Measurements from ENCODE around the gene PRKCE.
"Not testable (repeated sequence)": the region's sequence is repeated elsewhere in the genome, so short reads cannot be mapped to it uniquely, and the experiment has no call there.

DNA sequence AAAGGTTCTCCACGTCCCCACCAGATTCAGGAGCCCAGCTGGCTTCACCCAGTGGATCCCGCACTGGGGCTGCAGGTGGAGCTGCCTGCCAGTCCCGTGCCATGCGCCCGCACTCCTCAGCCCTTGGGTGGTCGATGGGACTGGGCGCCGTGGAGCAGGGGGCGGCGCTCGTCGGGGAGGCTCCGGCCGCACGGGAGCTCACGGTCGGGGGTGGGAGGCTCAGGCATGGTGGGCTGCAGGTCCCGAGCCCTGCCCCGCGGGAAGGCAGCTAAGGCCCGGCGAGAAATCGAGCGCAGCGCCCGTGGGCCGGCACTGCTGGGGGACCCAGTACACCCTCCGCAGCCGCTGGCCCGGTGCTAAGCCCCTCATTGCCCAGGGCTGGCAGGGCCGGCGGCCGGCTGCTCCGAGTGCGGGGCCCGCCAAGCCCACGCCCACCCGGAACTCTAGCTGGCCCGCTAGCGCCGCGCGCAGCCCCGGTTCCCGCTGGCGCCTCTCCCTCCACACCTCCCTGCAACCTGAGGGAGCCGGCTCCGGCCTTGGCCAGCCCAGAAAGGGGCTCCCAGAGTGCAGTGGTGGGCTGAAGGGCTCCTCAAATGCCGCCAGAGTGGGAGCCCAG lies 266.2 kb downstream of the PRKCE start:
- TF ChIP-seq, protein P1, sequence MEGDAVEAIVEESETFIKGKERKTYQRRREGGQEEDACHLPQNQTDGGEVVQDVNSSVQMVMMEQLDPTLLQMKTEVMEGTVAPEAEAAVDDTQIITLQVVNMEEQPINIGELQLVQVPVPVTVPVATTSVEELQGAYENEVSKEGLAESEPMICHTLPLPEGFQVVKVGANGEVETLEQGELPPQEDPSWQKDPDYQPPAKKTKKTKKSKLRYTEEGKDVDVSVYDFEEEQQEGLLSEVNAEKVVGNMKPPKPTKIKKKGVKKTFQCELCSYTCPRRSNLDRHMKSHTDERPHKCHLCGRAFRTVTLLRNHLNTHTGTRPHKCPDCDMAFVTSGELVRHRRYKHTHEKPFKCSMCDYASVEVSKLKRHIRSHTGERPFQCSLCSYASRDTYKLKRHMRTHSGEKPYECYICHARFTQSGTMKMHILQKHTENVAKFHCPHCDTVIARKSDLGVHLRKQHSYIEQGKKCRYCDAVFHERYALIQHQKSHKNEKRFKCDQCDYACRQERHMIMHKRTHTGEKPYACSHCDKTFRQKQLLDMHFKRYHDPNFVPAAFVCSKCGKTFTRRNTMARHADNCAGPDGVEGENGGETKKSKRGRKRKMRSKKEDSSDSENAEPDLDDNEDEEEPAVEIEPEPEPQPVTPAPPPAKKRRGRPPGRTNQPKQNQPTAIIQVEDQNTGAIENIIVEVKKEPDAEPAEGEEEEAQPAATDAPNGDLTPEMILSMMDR (conservative IDR thresholded peaks at IDR 0.05 in 1 of 2, IDR thresholded peaks at IDR 0.05 in 1 of 2; ENCODE audit: low read depth in 1 of 2, low read length in 2 of 2) = not testable (repeated sequence)
- TF ChIP-seq EZH2 (IDR thresholded peaks at IDR 0.05; ENCODE audit: low read length, missing control alignments) = not testable (repeated sequence)

All from fibroblast of lung (primary cell).